IMR-90 (cell line): ENCODE results near the gene SYNRG. TPM values are rescaled to one million over a fixed set of nuclear protein-coding genes. Genes with fewer than 3 reads are reported as not detected.

Experiments used
- ATAC-seq: fragments of 200-7000 bp; cut with Tn5 transposase; 2 replicates; pipeline ENCODE4 v1.9.1; 2020; ENCODE audit warnings: low read depth, mild to moderate bottlenecking, moderate library complexity
- BruUV-seq: library from RNA; stranded (reverse); fragments of 400-500 nt; replicated peaks from 2 replicates; lab custom pipeline; 2021; lab: Mats Ljungman, UMichigan
- CTCF ChIA-PET: fragments of 300-600 bp; formaldehyde crosslinking; extraction: SDS; loops from one replicate; lab custom pipeline; 2021; ENCODE audit warnings: antibody characterized with exemption; lab: Yijun Ruan, JAX
- POLR2A ChIA-PET: fragments of 300-600 bp; sonication (Branson Sonifier 250); formaldehyde crosslinking; loops from one replicate; lab custom pipeline; 2022; ENCODE audit warnings: antibody characterized with exemption; ENCODE audit not compliant: unreplicated experiment; lab: Charles Lee
- DNase-seq: peaks from one replicate; pipeline ENCODE4 v3.0.0; 2013
- H2AFZ ChIP-seq: replicated peaks from 2 replicates; pipeline ENCODE3; 2013; ENCODE audit warnings: low read length, mild to moderate bottlenecking; ENCODE audit not compliant: poor library complexity
- H2AK5ac ChIP-seq: 2 replicates; pipeline ENCODE4 v1.6.1; 2013; ENCODE audit warnings: low read depth, low read length, inconsistent platforms
- H2AK9ac ChIP-seq: replicated peaks from 2 replicates; pipeline ENCODE3; 2013; ENCODE audit warnings: mild to moderate bottlenecking, low read depth, low read length, moderate library complexity; ENCODE audit not compliant: poor library complexity
- H2BK120ac ChIP-seq: 2 replicates; pipeline ENCODE4 v1.6.1; 2013; ENCODE audit warnings: low read depth, low read length, inconsistent platforms
- H2BK15ac ChIP-seq: 3 replicates; pipeline ENCODE4 v1.6.1; 2013; ENCODE audit warnings: low read depth, low read length, inconsistent platforms
- H2BK20ac ChIP-seq: 2 replicates; pipeline ENCODE4 v1.6.1; 2013; ENCODE audit warnings: low read depth, mild to moderate bottlenecking, inconsistent platforms, low read length, moderate library complexity
- H2BK5ac ChIP-seq: 2 replicates; pipeline ENCODE4 v1.6.1; 2013; ENCODE audit warnings: mild to moderate bottlenecking, low read depth, low read length, inconsistent platforms; ENCODE audit not compliant: poor library complexity, severe bottlenecking
- H3K14ac ChIP-seq: replicated peaks from 2 replicates; pipeline ENCODE4 v1.6.1; 2013; ENCODE audit warnings: low read depth, low read length, inconsistent platforms
- H3K18ac ChIP-seq: 2 replicates; pipeline ENCODE4 v1.6.1; 2013; ENCODE audit warnings: low read depth, low read length, control low read depth
- H3K23ac ChIP-seq: 2 replicates; pipeline ENCODE4 v1.6.1; 2013; ENCODE audit warnings: low read depth, low read length, inconsistent platforms
- H3K27ac ChIP-seq: 2 replicates; pipeline ENCODE4 v1.5.1; 2013; ENCODE audit warnings: mild to moderate bottlenecking, control low read depth, low read length; ENCODE audit not compliant: insufficient read depth
- H3K27me3 ChIP-seq: 2 replicates; pipeline ENCODE4 v1.6.1; 2013; ENCODE audit warnings: low read length; ENCODE audit not compliant: control insufficient read depth, insufficient read depth
- H3K36me3 ChIP-seq: 2 replicates; pipeline ENCODE4 v1.6.1; 2013; ENCODE audit warnings: low read length, mixed read lengths; ENCODE audit not compliant: control insufficient read depth, insufficient read depth
- H3K4ac ChIP-seq: 2 replicates; pipeline ENCODE4 v1.6.1; 2013; ENCODE audit warnings: low read depth, low read length, inconsistent platforms
- H3K4me1 ChIP-seq: 2 replicates; pipeline ENCODE4 v1.6.1; 2013; ENCODE audit warnings: low read length, mixed read lengths; ENCODE audit not compliant: control insufficient read depth, insufficient read depth
- H3K4me2 ChIP-seq: 2 replicates; pipeline ENCODE4 v1.6.1; 2013; ENCODE audit warnings: low read depth, mild to moderate bottlenecking, control low read depth, low read length, moderate library complexity
- H3K4me3 ChIP-seq: 2 replicates; pipeline ENCODE4 v1.5.1; 2013; ENCODE audit warnings: low read depth, mild to moderate bottlenecking, control low read depth, low read length, moderate library complexity; ENCODE audit not compliant: insufficient read depth
- H3K56ac ChIP-seq: 2 replicates; pipeline ENCODE4 v1.6.1; 2013; ENCODE audit warnings: low read length, inconsistent platforms; ENCODE audit not compliant: insufficient read depth; ENCODE audit errors: extremely low read depth
- H3K79me1 ChIP-seq, 2 experiments: 2 replicates each; pipeline ENCODE4 v1.6.1; 2013; ENCODE audit warnings: low read length in 2 of 2, inconsistent platforms in 1 of 2, low read depth in 1 of 2
- H3K9ac ChIP-seq: 2 replicates; pipeline ENCODE4 v1.6.1; 2013; ENCODE audit warnings: low read depth, low read length, control low read depth
- H3K9me1 ChIP-seq: 2 replicates; pipeline ENCODE4 v1.6.1; 2013; ENCODE audit warnings: low read length, inconsistent platforms; ENCODE audit not compliant: insufficient read depth
- H3K9me3 ChIP-seq: 2 replicates; pipeline ENCODE4 v1.6.1; 2013; ENCODE audit warnings: low read length; ENCODE audit not compliant: control insufficient read depth, insufficient read depth
- H4K20me1 ChIP-seq: 2 replicates; pipeline ENCODE4 v1.6.1; 2013; ENCODE audit warnings: low read length, inconsistent platforms; ENCODE audit not compliant: insufficient read depth
- H4K5ac ChIP-seq: 2 replicates; pipeline ENCODE4 v1.6.1; 2013; ENCODE audit warnings: mild to moderate bottlenecking, low read depth, low read length, control low read depth
- H4K8ac ChIP-seq, 2 experiments: 2 replicates each; pipeline ENCODE4 v1.6.1; 2013; ENCODE audit warnings: low read depth in 2 of 2, low read length in 2 of 2, control low read depth in 1 of 2, inconsistent platforms in 1 of 2
- H4K91ac ChIP-seq: 2 replicates; pipeline ENCODE4 v1.6.1; 2013; ENCODE audit warnings: low read depth, low read length, inconsistent platforms; ENCODE audit not compliant: insufficient read depth
- BHLHE40 ChIP-seq: fragments of 150-350 bp; IDR thresholded peaks from 2 replicates; pipeline ENCODE4 v1.6.1; 2016; ENCODE audit warnings: mild to moderate bottlenecking, low read depth, low read length
- CHD1 ChIP-seq: IDR thresholded peaks from 2 replicates; pipeline ENCODE4 v1.6.1; 2012; ENCODE audit warnings: low read depth, low read length, improper control_type of control experiment
- FOS ChIP-seq: fragments of 150-350 bp; IDR thresholded peaks from 2 replicates; pipeline ENCODE4 v1.6.1; 2016; ENCODE audit warnings: low read depth, low read length
- MAFK ChIP-seq: IDR thresholded peaks from 2 replicates; pipeline ENCODE4 v1.6.1; 2012; ENCODE audit warnings: low read depth, low read length, improper control_type of control experiment
- MAZ ChIP-seq: IDR thresholded peaks from 2 replicates; pipeline ENCODE4 v1.6.1; 2012; ENCODE audit warnings: low read depth, mild to moderate bottlenecking, low read length, improper control_type of control experiment, moderate library complexity, borderline replicate concordance
- MXI1 ChIP-seq: IDR thresholded peaks from 2 replicates; pipeline ENCODE4 v1.6.1; 2012; ENCODE audit warnings: low read depth, mild to moderate bottlenecking, low read length, moderate library complexity, borderline replicate concordance
- POLR2A ChIP-seq: IDR thresholded peaks from 2 replicates; pipeline ENCODE4 v1.6.1; 2012; ENCODE audit warnings: mild to moderate bottlenecking, low read depth, low read length
- RCOR1 ChIP-seq: IDR thresholded peaks from 2 replicates; pipeline ENCODE4 v1.6.1; 2012; ENCODE audit warnings: mild to moderate bottlenecking, low read length, improper control_type of control experiment; ENCODE audit not compliant: insufficient replicate concordance
- SMC3 ChIP-seq: fragments of 150-350 bp; IDR thresholded peaks from 2 replicates; pipeline ENCODE4 v1.6.1; 2016; ENCODE audit warnings: low read depth, mild to moderate bottlenecking, antibody characterized with exemption, low read length, moderate library complexity
- USF2 ChIP-seq: fragments of 150-350 bp; IDR thresholded peaks from 2 replicates; pipeline ENCODE4 v1.6.1; 2017; ENCODE audit warnings: mild to moderate bottlenecking, antibody characterized with exemption, low read length, low read depth
- WGBS, 2 experiments: methylation state at CpG; one replicate each; pipeline versions ENCODE4 v1.1.5 to v1.1.7; 2013; ENCODE audit warnings: missing lambda C conversion rate in 2 of 2; ENCODE audit not compliant: insufficient read length in 1 of 2; ENCODE audit errors: extremely low coverage in 2 of 2; 5-methylcytosine and 5-hydroxymethylcytosine counted together
- dilution Hi-C: fragments of 300-500 bp; cut with HindIII; formaldehyde crosslinking; loops from one replicate; pipeline ENCODE4 v1.14.3; 2018; ENCODE audit warnings: low sequenced_read_pairs; ENCODE audit not compliant: unreplicated experiment
- in situ Hi-C: fragments of 300-500 bp; cut with MboI; formaldehyde crosslinking; loops from 3 replicates; pipeline ENCODE4 v1.14.3; 2019; ENCODE audit warnings: low sequenced_read_pairs, inconsistent platforms, mixed read lengths
- intact Hi-C: fragments of 100-400 bp; cut with micrococcal nuclease; formaldehyde crosslinking; loops from 2 replicates; pipeline ENCODE4 v1.10.0; 2022
- polyA plus RNA-seq, 3 experiments: library from polyadenylated mRNA; depleted of rRNA; stranded (reverse); fragments of >200 nt; gene quantifications; 2 replicates each; pipeline ENCODE4 v1.2.3, GENCODE V29; 2012; ENCODE audit warnings: low replicate concordance in 1 of 3
- total RNA-seq: library from RNA; depleted of rRNA; stranded (reverse); fragments of >200 nt; gene quantifications from 2 replicates; pipeline ENCODE4 v1.2.3, GENCODE V29; 2012

Gene SYNRG
- total and polyA plus RNA-seq, 2 of the 4 experiments (the other 2 are of a cell fraction) = 11.7 to 15.2 TPM

GRCh38 chr17:37558299-37558698 lies 50.9 kb downstream of the SYNRG start:
- no peaks in the 10 kb centered on the region for H3K9me3 ChIP-seq
- BruUV-seq = no TSS peak
- H2BK5ac ChIP-seq = no peak overlapping the region
- H3K4me3 ChIP-seq = no peak overlapping the region
- intact Hi-C loops = no loop called here
- no peak overlapping the region for H2AK9ac ChIP-seq
- dilution Hi-C loops = no loop called here
- no peak overlapping the region for H4K91ac ChIP-seq
- no peaks in the 10 kb centered on the region for H3K9me1 ChIP-seq
- H4K8ac ChIP-seq = no peak overlapping the region
- no peak overlapping the region for H2AK5ac ChIP-seq
- H3K27me3 ChIP-seq = no peaks in the 10 kb centered on the region
- WGBS, 2 experiments = no CpG with 5 or more reads among the region's 2 CpGs
- H3K4me1 ChIP-seq = peaks cover 2% of the 10 kb centered on the region; the same call in 1 of the 2 replicates
- DNase-seq = peak; percentile 47
- no peak overlapping the region for H3K56ac ChIP-seq
- no peak overlapping the region for H3K9ac ChIP-seq
- CTCF ChIA-PET = no interaction called here
- no peaks in the 10 kb centered on the region for H4K20me1 ChIP-seq
- POLR2A ChIA-PET = no interaction called here
- no peak overlapping the region for H3K4me2 ChIP-seq
- peaks cover 26% of the 10 kb centered on the region for H3K36me3 ChIP-seq
- peaks cover 5 to 11% of the 10 kb centered on the region in 2 experiments for H3K79me1 ChIP-seq
- H2BK20ac ChIP-seq = no peak overlapping the region
- no peak overlapping the region for H4K5ac ChIP-seq
- TF ChIP-seq USF2 (no peak), MAZ (no peak), POLR2A (no peak), SMC3 (no peak), MAFK (no peak), CHD1 (no peak), RCOR1 (no peak), MXI1 (no peak), BHLHE40 (no peak), FOS (no peak)
- H3K27ac ChIP-seq = no peak overlapping the region
- H3K14ac ChIP-seq = no peak overlapping the region
- H3K23ac ChIP-seq = no peak overlapping the region
- in situ Hi-C loops = no loop called here
- no peak overlapping the region for H2BK120ac ChIP-seq
- ATAC-seq = peak; percentile 78
- H2BK15ac ChIP-seq = no peak overlapping the region
- no peak overlapping the region for H3K18ac ChIP-seq
- no peak overlapping the region for H3K4ac ChIP-seq
- H2AFZ ChIP-seq = no peak overlapping the region
